ENCODE data around the gene B3GNT9.

Gene B3GNT9

GRCh38 chr16:67150833-67151396, at the start of gene B3GNT9:
TSS of gene B3GNT9 (minus strand) at chr16:67150998. CDS start at chr16:67150485, 513 bp downstream.
- DNase-seq: peak; percentile 51

- no peak for DNase-seq
Measured at GRCh38 chr16:67200491-67200890, 49.7 kb upstream of the B3GNT9 start.

GRCh38 chr16:67199808-67200198, 49.0 kb upstream of the B3GNT9 start:
- no peak for DNase-seq

GRCh38 chr16:67199011-67199807, 48.4 kb upstream of the B3GNT9 start, which contains the start of gene ELMO3:
TSS of gene ELMO3 (plus strand) at chr16:67199131. CDS start at chr16:67199327, 196 bp downstream.
- DNase-seq: no peak

GRCh38 chr16:67198238-67198734, 47.5 kb upstream of the B3GNT9 start:
- DNase-seq: no peak

GRCh38 chr16:67197704-67198103, 46.9 kb upstream of the B3GNT9 start:
- no peak for DNase-seq

GRCh38 chr16:67196881-67197280, 46.1 kb upstream of the B3GNT9 start:
- no peak for DNase-seq

GRCh38 chr16:67195676-67196075, 44.9 kb upstream of the B3GNT9 start:
- DNase-seq: no peak

GRCh38 chr16:67194260-67194659, 43.5 kb upstream of the B3GNT9 start:
- DNase-seq: no peak

GRCh38 chr16:67193536-67193935, 42.7 kb upstream of the B3GNT9 start:
- DNase-seq: no peak

GRCh38 chr16:67192781-67193361, 42.1 kb upstream of the B3GNT9 start:
- DNase-seq: no peak

- peak; percentile 71 for DNase-seq
Measured at GRCh38 chr16:67191995-67192681, 41.3 kb upstream of the B3GNT9 start, which contains the start of gene E2F4. TSS of gene E2F4 (plus strand) at chr16:67192155. CDS start at chr16:67192228, 73 bp downstream.

- no peak for DNase-seq
Measured at GRCh38 chr16:67191411-67191994, 40.7 kb upstream of the B3GNT9 start.

- no peak for DNase-seq
Measured at GRCh38 chr16:67190448-67191399, 39.9 kb upstream of the B3GNT9 start.

- no peak for DNase-seq
Measured at GRCh38 chr16:67190041-67190440, 39.2 kb upstream of the B3GNT9 start, which contains the start of gene EXOC3L1. TSS of gene EXOC3L1 (minus strand) at chr16:67190136. CDS start at chr16:67189676, 460 bp downstream.

- DNase-seq: no peak
Measured at GRCh38 chr16:67188798-67189197, 38.0 kb upstream of the B3GNT9 start.

GRCh38 chr16:67188323-67188722, 37.5 kb upstream of the B3GNT9 start:
- DNase-seq: no peak

- no peak for DNase-seq
Measured at GRCh38 chr16:67187175-67187890, 36.5 kb upstream of the B3GNT9 start.

GRCh38 chr16:67186550-67186950, 35.8 kb upstream of the B3GNT9 start:
- no peak for DNase-seq

GRCh38 chr16:67185651-67186134, 34.9 kb upstream of the B3GNT9 start:
- no peak for DNase-seq
